Thoracic aorta (tissue), 2 donors: ENCODE measurements around the gene TRMT2A. TPM values are rescaled to one million over a fixed set of nuclear protein-coding genes. Genes with fewer than 3 reads are reported as not detected.

ENCODE experiments used
- ATAC-seq: fragments of 150-250 bp; one replicate; pipeline ENCODE4 v1.8.0; 2017; ENCODE audit warnings: low read depth; ENCODE audit not compliant: insufficient number of reproducible peaks, low FRiP score
- DNase-seq: peaks from one replicate; pipeline ENCODE4 v3.0.0-alpha.2; 2020; ENCODE audit warnings: low spot score
- H3K27ac ChIP-seq, 2 donors: fragments of 200-600 bp; sonication (generic); 1 replicate in 1 of 2; 2 replicates in 1 of 2; pipeline ENCODE4 v1.5.1; 2016; ENCODE audit warnings: mild to moderate bottlenecking in 2 of 2, moderate library complexity in 2 of 2
- H3K27me3 ChIP-seq: fragments of 200-600 bp; sonication (generic); replicated peaks from 2 replicates; pipeline ENCODE4 v1.6.0; 2016; ENCODE audit warnings: mild to moderate bottlenecking; ENCODE audit not compliant: insufficient read depth
- H3K36me3 ChIP-seq: fragments of 200-600 bp; sonication (generic); one replicate; pipeline ENCODE4 v1.5.1; 2016
- H3K4me1 ChIP-seq, 2 donors: fragments of 200-600 bp; sonication (generic); 1 replicate in 1 of 2; 2 replicates in 1 of 2; pipeline versions ENCODE4 v1.5.1 to v1.6.0; 2016; ENCODE audit warnings: low read depth in 2 of 2, mild to moderate bottlenecking in 1 of 2; ENCODE audit not compliant: control insufficient read depth in 1 of 2
- H3K4me3 ChIP-seq: fragments of 200-600 bp; sonication (generic); 2 replicates; pipeline ENCODE4 v1.5.1; 2016; ENCODE audit warnings: mild to moderate bottlenecking
- H3K9me3 ChIP-seq: fragments of 200-600 bp; sonication (generic); 2 replicates; pipeline ENCODE4 v1.5.1; 2016
- CTCF ChIP-seq: fragments of 200-600 bp; sonication (generic); IDR thresholded peaks from one replicate; pipeline ENCODE4 v1.5.1; 2019; ENCODE audit warnings: antibody characterized with exemption
- total RNA-seq, 2 donors: library from RNA; depleted of rRNA; stranded (reverse); fragments of >200 nt; gene quantifications; one replicate each; pipeline versions ENCODE4 v1.1.0 to v1.2.3, GENCODE V29; 2016

Gene TRMT2A
- total RNA-seq, 2 donors from 2014 or later, result 61.8 to 94.8 TPM

GRCh38 chr22:20108757-20109230 lies 8.2 kb downstream of the TRMT2A start:
- H3K4me1 ChIP-seq, result no peaks in the 10 kb centered on the region
- no peak overlapping the region for H3K27ac ChIP-seq
- no peaks in the 10 kb centered on the region for H3K9me3 ChIP-seq
- no peak for TF ChIP-seq CTCF
- DNase-seq (no peak), ATAC-seq (no peak)
- H3K36me3 ChIP-seq, result peaks cover 67% of the 10 kb centered on the region
- no peak overlapping the region for H3K4me3 ChIP-seq
- no peaks in the 10 kb centered on the region for H3K27me3 ChIP-seq

GRCh38 chr22:20107951-20108756 lies 8.9 kb downstream of the TRMT2A start:
- DNase-seq (no peak), ATAC-seq (no peak)
- Histone ChIP-seq H3K4me1 (no peaks in the 10 kb centered on the region), H3K9me3 (no peaks in the 10 kb centered on the region), H3K27me3 (no peaks in the 10 kb centered on the region), H3K36me3 (peaks cover 62% of the 10 kb centered on the region), H3K27ac (no peak overlapping the region), H3K4me3 (no peak overlapping the region)
- no peak for TF ChIP-seq CTCF

- DNase-seq (no peak), ATAC-seq (no peak)
- H3K27me3 ChIP-seq, result no peaks in the 10 kb centered on the region
- no peaks in the 10 kb centered on the region for H3K9me3 ChIP-seq
- H3K4me1 ChIP-seq, result no peaks in the 10 kb centered on the region
- H3K4me3 ChIP-seq, result no peak overlapping the region
- TF ChIP-seq CTCF, result no peak
- H3K36me3 ChIP-seq, result peaks cover 57% of the 10 kb centered on the region
- no peak overlapping the region for H3K27ac ChIP-seq
These were observed 9.5 kb downstream of the TRMT2A start for GRCh38 chr22:20107471-20107901.

GRCh38 chr22:20106849-20107237 lies 10.2 kb downstream of the TRMT2A start:
- no peak overlapping the region for H3K27ac ChIP-seq
- H3K4me3 ChIP-seq, result no peak overlapping the region
- peaks cover 50% of the 10 kb centered on the region for H3K36me3 ChIP-seq
- DNase-seq, result no peak
- TF ChIP-seq CTCF, result no peak
- no peak for ATAC-seq
- no peaks in the 10 kb centered on the region for H3K9me3 ChIP-seq
- no peaks in the 10 kb centered on the region for H3K27me3 ChIP-seq
- H3K4me1 ChIP-seq, result no peaks in the 10 kb centered on the region

- Histone ChIP-seq H3K36me3 (peaks cover 49% of the 10 kb centered on the region), H3K4me1 (no peaks in the 10 kb centered on the region), H3K27me3 (no peaks in the 10 kb centered on the region), H3K27ac (no peak overlapping the region), H3K9me3 (no peaks in the 10 kb centered on the region), H3K4me3 (no peak overlapping the region)
- no peak for TF ChIP-seq CTCF
- DNase-seq, result no peak
- no peak for ATAC-seq
These were observed 10.7 kb downstream of the TRMT2A start for GRCh38 chr22:20106205-20106848.
